H4 (cell line): ENCODE measurements around the gene LIG3. TPM values are rescaled to one million over a fixed set of nuclear protein-coding genes. Genes with fewer than 3 reads are reported as not detected.
A peak's percentile ranks its signal among the peaks of the same experiment; 100 is the strongest.
"Not testable (repeated sequence)": the region's sequence is repeated elsewhere in the genome, so short reads cannot be mapped to it uniquely, and the experiment has no call there.

Experiments
- DNase-seq: peaks from one replicate; pipeline ENCODE4 v3.0.0-alpha.2; 2015; ENCODE audit warnings: low spot score
- total RNA-seq: library from RNA; depleted of rRNA; stranded (reverse); fragments of >200 nt; shearing (Covaris generic); gene quantifications from 2 replicates; pipeline ENCODE4 v1.2.3, GENCODE V29; 2014; rRNA removed

The LIG3 gene
- total RNA-seq: 23.6 and 31.9 TPM in 2 replicates

DNA sequence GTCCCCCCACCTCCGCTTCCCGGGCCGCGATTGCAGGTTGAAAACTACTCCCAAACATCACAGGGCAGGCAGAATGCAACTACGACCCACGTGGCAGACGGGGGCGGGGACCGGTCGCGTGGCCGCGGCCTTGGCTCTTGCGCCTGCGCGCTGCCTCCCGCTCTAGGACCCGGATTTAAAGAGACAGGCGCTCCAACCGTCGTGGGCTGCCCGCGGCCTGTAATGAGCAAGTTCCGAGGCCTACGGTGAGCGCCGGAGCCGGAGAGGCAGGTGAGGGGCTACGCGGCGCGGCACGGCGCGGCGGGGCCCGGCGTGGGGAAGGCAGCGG lies at the start of gene LIG3:
LIG3 (plus strand) TSS at position 160 of the 328 bp plus-strand sequence. CDS start 2,494 bp downstream, outside the sequence.
- DNase-seq: peak; percentile 92

DNA sequence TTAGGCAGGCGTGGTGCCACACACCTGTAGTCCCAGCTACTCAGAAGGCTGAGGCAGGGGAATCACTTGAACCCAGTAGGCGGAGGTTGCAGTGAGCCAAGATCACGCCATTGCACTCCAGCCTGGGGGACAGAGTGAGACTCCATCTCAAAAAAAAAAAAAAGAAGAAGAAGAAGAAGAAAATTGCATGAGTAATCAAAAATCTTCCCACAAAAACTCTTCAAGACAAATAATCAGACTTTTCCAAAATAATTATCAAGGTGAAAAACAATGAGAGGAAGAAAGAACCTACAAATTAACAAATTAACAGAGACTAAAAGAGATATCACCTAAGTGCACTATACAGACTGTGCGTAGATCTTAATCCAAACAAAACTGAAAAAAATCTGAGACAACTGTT lies 29.5 kb upstream of the LIG3 start:
- DNase-seq: not testable (repeated sequence)

DNA sequence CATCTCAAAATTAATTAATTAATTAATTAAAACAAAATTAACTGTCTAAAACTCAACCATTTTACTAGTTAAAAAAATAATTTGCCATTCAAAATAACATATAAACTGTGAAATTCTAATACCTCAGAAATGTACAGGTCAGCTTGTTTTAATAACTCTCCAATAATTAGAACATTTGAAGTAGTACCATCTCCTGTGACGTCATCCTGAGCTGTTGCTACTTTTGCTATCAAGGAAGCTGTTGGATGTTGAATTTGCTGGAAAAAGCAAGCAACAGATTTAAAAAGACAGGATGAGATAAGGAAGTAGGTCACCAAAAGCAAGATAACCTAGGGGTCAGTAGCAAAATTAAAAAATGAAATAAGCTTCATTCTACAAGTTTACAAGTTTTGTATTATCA lies 21.9 kb upstream of the LIG3 start:
- no peak for DNase-seq

DNA sequence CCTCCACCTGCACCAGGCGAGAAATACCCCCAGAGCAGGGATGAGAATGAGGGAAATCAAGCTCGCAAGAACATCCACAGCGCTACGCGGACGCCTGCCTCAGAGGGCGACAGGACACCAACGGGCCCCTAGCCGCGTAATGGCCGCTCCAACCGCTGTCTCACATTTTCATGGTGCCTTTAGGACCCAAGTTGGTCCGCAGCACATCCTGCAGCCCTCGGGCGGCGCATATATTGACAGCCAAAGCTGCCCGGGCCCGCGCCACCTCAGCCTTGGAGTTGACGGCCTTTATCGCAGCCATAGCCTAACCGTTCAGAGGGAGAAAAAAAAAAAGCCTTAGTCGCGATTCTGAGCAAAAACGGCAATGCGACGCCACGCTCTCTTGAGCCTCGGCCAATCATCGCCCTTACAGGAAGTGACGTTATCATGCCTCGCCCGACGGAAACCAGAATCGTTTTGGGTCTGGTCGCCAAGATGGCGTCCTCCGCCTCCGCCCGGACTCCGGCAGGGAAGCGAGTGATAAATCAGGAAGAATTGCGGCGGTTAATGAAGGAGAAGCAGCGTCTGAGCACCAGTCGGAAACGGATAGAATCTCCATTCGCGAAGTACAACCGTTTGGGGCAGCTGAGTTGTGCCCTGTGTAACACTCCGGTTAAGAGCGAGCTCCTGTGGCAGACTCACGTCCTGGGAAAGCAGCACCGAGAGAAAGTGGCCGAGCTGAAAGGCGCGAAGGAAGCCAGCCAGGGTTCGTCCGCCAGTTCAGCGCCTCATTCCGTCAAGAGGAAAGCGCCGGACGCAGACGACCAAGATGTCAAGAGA lies 19.0 kb upstream of the LIG3 start, which contains the start of the genes CCT6B and ZNF830:
CCT6B (minus strand) TSS at position 368 of the 819 bp plus-strand sequence; CDS start at position 301, 67 bp downstream.
ZNF830 (plus strand) TSS at position 448 of the 819 bp plus-strand sequence; CDS start at position 475, 27 bp downstream.
- peak; percentile 95 for DNase-seq

DNA sequence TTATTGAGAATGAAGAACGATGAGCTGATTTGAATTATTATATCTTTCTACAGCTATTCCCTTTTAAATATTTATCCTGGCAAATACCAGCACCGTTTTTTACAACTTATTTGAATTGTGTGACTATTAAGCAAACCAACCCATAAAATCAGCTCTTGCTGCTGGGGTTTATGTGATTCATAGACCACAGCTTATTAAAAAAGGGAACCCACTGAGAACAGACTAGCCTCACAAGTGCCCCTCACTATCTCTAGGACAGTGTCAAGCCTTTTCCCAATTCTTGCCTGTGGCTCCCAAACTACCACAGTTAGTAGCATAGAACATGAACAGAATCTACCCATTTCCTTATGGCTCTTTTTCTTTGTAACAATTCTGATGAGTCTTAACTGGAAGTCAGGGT lies 6.1 kb upstream of the LIG3 start:
- no peak for DNase-seq

DNA sequence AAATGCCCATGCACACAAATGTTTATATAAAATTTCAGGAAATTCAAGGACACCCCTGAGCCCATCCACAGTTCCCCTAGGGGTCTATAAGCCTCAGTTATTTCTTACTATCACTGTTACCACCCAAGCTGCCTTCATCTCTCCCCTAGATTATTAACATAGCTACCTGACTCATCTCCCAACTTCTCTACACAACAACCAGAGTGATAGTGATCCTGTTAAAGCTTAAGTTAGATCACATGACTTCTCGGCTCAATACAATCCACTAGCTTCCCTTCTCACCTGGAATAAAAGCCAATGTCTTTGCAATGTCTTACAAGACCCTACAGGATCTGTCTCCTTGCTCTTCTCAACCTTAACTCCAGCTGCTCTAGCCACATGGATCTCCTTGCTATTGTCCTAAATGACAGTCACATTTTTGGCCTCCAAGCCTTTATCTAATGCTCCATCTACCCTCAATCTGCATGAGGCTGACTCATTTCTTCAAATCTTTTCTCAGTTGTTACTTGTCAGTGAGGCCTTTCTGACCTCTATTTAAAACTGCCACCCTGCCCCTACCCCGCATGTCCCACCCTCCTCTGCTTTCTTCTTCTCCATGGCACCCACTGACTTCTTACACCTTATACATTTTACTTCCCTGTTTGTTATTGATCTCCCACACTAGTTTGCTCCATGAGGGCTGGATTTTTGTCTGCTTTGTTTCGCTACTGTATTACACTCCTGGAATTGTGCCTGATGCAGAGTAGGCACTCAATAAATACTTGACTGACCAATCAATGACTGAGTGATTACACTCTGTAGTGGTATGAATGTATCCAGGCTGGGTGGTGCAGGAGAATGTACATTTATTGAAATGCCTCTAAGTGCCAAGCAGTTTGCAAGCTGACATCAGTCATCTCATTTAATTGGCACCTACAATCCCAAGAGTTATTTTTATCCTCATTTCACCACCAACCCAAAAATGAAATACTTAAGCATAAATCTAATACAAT lies 5.2 kb upstream of the LIG3 start:
- DNase-seq: no peak

DNA sequence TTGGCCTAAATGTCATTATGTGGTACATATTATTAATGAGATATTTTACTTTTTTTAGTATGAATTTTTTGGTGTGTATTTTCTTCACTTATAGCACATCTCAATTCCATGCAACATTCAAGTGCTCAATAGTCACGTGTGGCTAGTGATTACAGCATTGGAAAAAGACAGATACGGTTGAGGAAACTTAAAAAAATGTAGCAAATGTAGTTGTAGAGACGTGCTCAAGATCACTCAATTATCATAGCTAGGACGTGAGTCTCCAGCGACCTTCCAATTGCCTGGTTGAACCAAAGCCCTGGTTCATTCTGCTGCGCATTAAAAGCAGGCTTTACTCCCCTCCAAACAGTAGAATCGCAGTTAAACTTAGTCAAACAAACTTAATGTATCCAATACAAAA lies 1.2 kb upstream of the LIG3 start:
- DNase-seq: no peak

DNA sequence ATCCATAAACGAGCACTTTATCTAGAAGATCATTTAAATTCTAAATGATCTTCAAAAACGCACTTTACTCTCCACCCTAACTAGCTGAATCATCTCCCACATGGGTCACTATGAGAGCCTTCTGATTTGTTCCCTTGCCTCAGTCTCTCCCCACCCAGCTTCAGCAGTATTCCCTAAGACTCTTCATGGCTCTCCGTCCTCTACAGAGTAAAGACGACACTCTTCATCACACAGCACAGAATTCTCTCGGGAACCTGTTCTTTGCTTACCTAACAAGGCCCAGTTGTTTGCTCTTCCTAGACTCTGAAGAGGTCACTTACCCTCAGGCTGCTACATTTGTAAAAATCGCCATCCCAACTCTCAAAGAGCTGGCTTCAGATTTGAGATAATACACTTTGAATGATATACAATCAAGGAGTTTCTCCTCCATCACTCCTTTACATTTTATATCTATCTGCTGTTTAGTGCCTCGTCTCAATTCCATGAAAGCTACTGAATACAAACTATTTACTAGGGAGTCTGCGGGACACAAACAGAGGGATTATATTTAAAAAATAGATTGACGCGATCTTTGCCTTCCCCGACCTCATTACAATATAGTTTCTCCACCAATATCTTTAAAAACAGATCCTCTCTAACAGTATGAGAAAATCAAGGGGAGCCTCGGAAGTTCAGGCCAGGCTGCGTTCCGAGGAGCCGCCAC lies 511 bp upstream of the LIG3 start:
- DNase-seq: no peak

DNA sequence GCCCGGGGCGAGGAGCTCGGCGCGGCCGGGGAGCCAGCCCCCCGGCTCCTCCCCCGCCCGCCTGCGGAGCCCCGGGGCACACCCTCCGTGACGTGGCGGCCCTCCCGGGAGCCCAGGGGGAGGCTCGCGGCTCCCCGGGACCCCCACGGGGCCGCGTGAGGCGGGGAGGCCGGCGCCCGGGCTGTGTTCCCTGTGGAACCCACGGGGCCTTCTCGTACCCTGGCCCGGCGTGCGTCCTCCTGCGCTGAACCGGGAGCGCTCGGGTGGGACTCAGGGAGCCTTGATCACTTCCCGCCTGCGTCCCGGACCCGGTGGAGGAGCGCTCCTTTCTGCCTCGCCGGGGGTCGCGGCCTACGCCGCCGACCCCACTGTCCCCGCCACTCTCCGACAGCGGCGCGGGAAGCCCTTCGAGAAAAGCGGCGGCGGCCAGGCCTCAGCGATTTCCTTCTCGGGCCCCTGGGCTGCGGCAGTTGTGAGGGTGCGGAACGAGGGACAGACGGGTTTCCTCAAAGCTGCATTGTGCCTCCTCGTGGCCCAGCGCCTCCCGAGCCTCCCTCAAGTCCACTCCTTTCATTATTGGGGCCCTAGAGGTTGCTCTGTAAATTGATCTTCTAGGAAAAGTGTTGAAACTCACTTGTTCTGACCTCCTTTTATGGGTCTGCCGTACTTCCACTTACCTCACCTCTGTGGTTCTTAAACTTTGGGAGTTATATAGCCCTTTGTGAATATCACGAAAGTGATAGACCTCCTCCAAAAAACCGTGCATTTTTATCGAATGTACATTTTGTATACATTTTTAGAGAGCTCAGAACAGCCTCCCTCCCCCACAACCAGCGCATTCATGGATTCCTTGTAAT lies 597 bp downstream of the LIG3 start:
- DNase-seq: peak; percentile 75

DNA sequence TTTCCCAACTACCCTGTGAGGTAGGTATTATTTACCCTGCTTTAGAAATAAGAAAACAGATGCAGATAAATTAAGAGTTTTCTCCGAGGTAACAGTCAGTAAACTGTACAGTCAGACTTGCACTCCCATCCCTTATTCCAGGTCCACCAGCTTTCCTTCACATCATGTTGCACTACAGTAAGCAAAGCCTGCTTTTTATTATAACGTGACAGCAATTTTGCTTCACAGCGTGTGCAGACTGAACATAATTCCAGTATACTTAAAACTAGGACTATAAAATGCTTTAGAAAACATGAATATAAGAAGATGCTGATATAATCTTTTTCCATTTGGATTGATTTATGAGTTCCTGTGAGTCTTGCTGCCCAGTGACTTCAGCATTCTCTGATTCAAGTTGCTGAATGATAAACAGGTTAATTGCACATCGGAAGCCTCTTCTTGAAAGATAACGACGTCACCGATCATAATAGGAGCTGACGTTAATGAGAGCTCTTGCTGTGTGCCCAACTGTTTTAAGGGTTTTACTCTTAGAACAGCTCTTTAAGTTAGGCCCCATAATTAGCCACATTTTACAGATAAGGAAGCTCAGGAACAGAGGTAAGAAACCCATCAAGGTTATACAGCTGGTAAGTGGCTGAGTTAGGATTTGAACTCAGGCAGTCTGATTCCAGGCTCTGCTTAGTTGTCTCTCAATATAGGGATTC lies 1.4 kb downstream of the LIG3 start:
- DNase-seq: no peak

DNA sequence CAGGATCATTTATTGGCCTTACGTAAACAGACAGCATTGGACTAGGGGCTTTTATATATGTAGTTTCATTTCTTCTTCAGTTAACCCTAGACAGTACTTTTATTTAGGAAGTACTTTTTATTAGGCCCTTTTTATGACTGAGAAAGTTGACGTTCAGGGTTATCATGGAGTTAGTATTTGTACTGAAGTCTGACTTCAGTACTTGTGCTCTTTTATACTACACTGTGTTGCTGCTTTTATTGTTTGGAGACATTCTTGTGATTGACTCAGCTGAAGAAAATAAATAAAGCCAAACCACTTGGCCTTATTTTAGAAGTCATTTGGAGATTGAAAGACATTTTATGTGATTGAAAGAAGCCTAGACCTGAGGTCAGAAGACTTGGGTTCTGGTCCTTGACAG lies 6.9 kb downstream of the LIG3 start:
- DNase-seq: no peak

DNA sequence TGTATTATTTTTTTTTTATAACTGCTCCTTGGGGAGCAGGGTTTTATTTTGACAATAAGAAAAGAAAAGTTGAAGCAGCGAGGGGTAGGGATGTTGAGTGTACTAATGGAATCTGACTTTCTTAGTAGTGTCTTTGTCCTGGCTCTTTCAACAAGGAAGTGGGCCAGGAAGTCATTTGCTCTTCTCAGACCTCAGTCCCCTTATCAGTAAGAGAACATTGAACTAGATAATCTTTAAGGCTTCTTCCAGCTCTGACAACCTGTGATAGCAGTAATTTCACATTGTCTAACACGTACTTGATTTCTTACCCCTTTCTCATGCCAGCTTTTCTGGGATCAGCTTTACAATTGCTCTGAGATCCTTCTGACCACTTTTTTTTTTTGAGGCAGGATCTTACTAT lies 8.3 kb downstream of the LIG3 start:
- DNase-seq: no peak

DNA sequence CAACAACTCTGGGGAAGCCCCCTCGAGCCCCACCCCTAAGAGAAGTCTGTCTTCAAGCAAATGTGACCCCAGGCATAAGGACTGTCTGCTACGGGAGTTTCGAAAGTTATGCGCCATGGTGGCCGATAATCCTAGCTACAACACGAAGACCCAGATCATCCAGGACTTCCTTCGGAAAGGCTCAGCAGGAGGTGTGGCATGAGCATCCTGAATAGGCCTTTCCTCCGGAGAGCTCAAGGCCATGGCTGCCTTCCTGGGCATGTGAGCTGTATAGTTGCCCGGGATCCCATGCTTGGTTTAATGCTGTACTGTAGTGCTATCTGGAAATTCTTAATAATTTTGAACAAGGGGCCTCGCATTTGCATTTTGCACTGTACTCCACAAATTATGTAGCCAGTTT lies 9.2 kb downstream of the LIG3 start:
- DNase-seq: no peak

DNA sequence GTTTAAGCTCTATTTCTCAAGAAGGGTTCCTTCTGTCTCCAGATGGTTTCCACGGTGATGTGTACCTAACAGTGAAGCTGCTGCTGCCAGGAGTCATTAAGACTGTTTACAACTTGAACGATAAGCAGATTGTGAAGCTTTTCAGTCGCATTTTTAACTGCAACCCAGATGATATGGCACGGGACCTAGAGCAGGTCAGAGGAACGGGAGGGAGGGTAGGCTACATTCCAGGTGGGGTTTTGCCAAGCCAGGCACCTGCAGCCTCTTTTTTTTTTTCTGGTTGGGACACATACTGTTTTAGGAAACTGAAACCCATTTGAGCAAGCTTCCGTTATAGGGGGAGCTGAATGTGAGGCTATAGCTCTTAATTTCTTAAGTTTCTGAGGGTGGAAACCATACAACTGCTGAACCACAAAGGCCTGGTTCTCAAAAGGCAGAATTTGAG lies 10.6 kb downstream of the LIG3 start:
- DNase-seq: no peak

DNA sequence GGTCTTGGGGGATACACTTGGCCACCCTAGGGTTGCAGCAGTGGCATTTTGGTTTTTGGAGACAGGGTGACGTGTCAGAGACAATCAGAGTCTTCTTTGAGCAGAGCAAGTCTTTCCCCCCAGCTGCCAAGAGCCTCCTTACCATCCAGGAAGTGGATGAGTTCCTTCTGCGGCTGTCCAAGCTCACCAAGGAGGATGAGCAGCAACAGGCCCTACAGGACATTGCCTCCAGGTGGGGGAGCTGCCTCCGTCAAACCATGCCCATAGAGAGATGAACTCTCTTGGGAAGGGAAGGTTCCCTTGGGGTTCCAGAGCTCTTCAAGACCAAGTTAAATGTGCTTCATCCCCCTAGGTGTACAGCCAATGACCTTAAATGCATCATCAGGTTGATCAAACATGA lies 11.3 kb downstream of the LIG3 start:
- no peak for DNase-seq

DNA sequence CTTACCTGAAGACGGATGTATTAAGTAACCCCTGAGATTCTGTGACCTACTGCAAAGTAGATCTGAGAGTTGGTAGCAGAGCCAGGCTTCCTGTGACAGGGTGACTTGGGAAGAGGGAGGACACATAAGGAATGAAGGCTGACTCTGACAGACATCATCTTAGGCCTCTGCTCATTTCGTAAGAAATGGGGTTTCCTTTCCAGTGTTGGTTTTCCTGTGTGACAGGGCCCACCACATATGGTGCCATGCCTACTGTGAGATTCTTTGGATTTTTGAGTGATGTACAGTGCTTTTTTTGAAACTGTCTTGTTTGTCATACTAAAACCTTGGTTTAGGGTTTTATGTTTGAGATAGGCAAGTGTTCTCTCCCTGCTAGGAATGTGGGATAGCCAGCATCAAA lies 12.7 kb downstream of the LIG3 start:
- no peak for DNase-seq

DNA sequence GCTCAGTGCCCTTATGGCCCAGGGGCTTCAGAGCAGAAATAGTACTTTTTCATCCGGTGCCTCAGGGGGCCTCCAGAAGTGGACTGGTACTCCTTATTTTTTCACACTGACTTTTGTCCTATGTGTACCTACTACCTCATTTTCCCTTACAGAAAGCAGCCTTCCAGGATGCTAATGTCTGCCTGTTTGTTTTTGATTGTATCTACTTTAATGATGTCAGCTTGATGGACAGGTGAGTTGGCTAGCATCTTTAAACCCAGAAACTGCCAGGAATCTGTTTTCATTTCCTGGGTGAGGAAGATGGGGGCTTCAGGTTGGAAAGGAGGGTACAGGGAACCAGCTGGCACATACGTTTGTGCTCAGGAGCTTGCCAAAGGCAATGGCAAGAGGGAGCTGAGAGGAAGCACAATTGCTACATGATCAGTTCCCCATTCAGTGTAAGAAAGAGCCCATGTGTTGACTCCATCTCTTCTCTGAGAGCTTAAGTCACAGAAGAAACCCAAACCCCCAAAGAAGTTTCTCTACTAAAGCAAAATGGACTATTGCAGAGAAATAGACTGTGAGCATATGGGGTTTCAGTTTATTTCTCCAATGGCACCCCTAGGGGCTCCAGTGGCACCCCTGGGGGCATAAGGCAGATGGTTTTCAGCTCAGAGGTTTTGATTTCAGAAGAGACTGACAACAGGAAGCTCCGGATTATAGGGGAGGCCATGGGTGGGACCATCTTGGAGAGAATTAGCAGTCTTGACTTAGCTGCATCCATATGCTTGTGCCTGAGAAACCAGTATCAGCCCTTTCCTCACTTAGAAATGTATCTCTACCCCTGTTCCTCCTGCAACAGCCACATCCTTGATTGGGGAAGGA lies 16.3 kb downstream of the LIG3 start:
- no peak for DNase-seq

DNA sequence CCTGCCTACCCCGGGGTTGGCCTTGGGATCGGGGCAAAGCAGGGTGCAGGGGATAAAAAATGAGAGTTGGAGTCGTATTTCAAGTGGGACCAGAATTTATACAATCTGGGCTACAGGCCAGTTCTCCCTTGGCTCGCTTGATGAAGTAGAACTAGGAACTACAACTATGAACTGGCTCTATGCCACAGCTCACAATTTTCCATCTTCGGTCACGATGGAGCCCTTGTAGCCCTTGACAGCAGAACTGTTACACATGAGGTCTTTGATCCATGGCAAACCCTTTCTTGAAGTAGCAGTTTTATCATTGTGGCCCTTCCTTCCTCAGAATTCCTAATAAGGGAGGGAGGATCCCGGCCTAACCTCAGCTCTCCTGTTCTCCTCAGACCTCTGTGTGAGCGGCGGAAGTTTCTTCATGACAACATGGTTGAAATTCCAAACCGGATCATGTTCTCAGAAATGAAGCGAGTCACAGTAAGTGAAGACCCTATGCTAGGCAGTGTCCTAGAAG lies 17.1 kb downstream of the LIG3 start:
- no peak for DNase-seq

DNA sequence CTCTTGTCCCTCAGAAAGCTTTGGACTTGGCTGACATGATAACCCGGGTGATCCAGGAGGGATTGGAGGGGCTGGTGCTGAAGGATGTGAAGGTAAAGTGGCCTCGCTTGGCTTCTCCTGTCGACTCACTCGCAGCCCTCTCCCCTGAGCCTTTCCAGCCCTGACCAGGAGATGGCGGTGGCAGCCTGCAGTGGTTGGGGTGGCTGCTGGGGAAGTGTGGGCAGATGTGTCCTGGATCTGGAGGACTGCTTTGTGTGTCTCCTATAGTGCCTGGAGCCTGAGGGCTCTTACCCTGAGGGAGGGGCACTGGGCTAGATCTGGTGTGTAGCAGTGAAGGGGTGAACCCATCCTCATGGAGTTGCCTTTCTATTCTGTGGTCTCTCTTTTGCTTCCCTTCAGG lies 17.9 kb downstream of the LIG3 start:
- peak; percentile 51 for DNase-seq
